Measurements from ENCODE around the gene CDC42EP2.

The CDC42EP2 gene

DNA sequence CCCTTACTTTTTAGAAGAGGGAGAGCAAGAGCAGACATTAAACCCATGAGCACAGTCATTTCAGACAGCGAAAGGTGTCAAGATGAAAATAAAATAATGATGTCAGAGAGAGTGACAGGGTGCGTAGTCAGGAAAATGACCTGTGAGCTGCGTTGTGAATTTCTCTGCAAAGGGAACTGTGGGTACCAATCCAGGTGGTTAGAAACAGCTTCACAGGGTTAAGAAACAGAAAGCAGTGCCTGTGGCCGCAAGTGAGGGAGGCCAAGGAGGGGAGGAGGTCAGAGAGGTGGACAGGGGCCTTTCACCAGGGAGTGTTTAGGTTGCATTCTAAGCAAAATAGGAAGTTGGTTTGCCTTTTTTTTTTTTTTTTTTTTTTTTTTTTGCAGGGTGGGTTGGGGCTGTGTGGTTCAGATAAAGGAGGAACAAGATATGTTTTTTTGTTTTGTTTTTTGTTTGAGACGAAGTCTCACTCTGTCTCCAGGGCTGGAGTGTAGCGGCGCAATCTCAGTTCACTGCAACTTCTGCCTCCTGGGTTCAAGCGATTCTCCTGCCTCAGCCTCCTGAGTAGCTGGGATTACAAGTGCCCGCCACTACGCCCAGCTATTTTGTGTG, 47.8 kb downstream of the CDC42EP2 start:
- CTCF ChIA-PET: interaction anchor here (1.0 to 2.6 kb wide), 6 partner anchors 10 to 231 kb away, joined by 3 to 15 read pairs (median 4); partner anchors contain the start of gene TIGD3
- peak; percentile 73 to 90 (median 86) for DNase-seq
- no peaks in the 10 kb centered on the region for H3K27me3 ChIP-seq (replicated peaks in 2 of 5; ENCODE audit: control insufficient read depth in 4 of 5, insufficient read depth in 5 of 5, low read length in 4 of 5)
- POLR2A ChIA-PET: interaction anchor here (0.6 to 1.7 kb wide), 5 partner anchors 12 to 241 kb away, joined by 3 to 5 read pairs (median 4); no protein-coding TSS in a partner anchor
- H3K4me1 ChIP-seq (ENCODE audit: control extremely low read depth in 1 of 4, control insufficient read depth in 4 of 4, insufficient read depth in 4 of 4, low read length in 3 of 4): peaks cover 8 to 27% (median 24%) of the 10 kb centered on the region in 4 experiments
- H3K36me3 ChIP-seq (ENCODE audit: control insufficient read depth in 4 of 4, insufficient read depth in 4 of 4, low read length in 3 of 4): no peaks in the 10 kb centered on the region
- H3K27ac ChIP-seq (ENCODE audit: insufficient read depth in 1 of 2, low read depth in 1 of 2, low read length in 2 of 2, poor library complexity in 1 of 2, severe bottlenecking in 2 of 2): peak overlapping the region; percentile 40 to 74
- H3K4me3 ChIP-seq (ENCODE audit: control insufficient read depth in 1 of 7, extremely low read depth in 1 of 7, insufficient read depth in 4 of 7, low read depth in 2 of 7, low read length in 6 of 7): peak overlapping the region in 4 of 7 experiments; percentile 32 to 48 (median 40)
- 33% methylated on average over 5 of the region's 10 CpGs for WGBS (ENCODE audit: insufficient coverage)
- no peaks in the 10 kb centered on the region for H3K9me3 ChIP-seq (ENCODE audit: control extremely low read depth in 1 of 5, control insufficient read depth in 4 of 5, insufficient read depth in 2 of 5, low read depth in 1 of 5, low read length in 4 of 5)

DNA sequence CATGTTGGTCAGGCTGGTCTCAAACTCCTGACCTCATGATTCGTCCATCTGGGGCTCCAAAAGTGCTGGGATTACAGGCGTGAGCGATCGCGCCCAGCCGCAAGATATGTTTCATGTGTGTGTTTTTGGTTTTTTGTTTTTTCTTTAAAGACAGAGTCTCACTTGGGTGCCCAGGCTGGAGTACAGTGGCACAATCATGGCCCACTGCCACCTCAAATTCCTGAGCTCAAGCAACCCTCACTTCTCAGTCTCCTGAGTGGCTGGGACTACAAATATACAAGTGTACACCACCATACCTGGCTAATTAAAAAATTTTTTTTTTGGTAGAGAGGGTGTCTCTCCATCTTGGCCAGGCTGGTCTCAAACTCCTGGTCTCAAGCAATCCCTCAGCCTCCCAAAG, 48.3 kb downstream of the CDC42EP2 start:
- Histone ChIP-seq H3K36me3 (ENCODE audit: control insufficient read depth in 4 of 4, insufficient read depth in 4 of 4, low read length in 3 of 4) (no peaks in the 10 kb centered on the region), H3K27ac (ENCODE audit: insufficient read depth in 1 of 2, low read depth in 1 of 2, low read length in 2 of 2, poor library complexity in 1 of 2, severe bottlenecking in 2 of 2) (peak overlapping the region; percentile 40 to 74), H3K27me3 (replicated peaks in 2 of 5; ENCODE audit: control insufficient read depth in 4 of 5, insufficient read depth in 5 of 5, low read length in 4 of 5) (no peaks in the 10 kb centered on the region), H3K9me3 (ENCODE audit: control extremely low read depth in 1 of 5, control insufficient read depth in 4 of 5, insufficient read depth in 2 of 5, low read depth in 1 of 5, low read length in 4 of 5) (no peaks in the 10 kb centered on the region), H3K4me1 (ENCODE audit: control extremely low read depth in 1 of 4, control insufficient read depth in 4 of 4, insufficient read depth in 4 of 4, low read length in 3 of 4) (peaks cover 8 to 27% (median 24%) of the 10 kb centered on the region in 4 experiments), H3K4me3 (ENCODE audit: control insufficient read depth in 1 of 7, extremely low read depth in 1 of 7, insufficient read depth in 4 of 7, low read depth in 2 of 7, low read length in 6 of 7) (peak overlapping the region in 3 of 7 experiments; percentile 32 to 42 (median 36))
- ChIA-PET CTCF (interaction anchor here (1.3 to 2.6 kb wide), 6 partner anchors 10 to 230 kb away, joined by 3 to 15 read pairs (median 4); partner anchors contain the start of gene TIGD3), POLR2A (interaction anchor here (0.9 to 1.7 kb wide), 2 partner anchors 13 to 16 kb away, joined by 4 to 5 read pairs; no protein-coding TSS in a partner anchor)
- WGBS (ENCODE audit: insufficient coverage): no CpG with 5 or more reads among the region's 6 CpGs
- DNase-seq: no peak

DNA sequence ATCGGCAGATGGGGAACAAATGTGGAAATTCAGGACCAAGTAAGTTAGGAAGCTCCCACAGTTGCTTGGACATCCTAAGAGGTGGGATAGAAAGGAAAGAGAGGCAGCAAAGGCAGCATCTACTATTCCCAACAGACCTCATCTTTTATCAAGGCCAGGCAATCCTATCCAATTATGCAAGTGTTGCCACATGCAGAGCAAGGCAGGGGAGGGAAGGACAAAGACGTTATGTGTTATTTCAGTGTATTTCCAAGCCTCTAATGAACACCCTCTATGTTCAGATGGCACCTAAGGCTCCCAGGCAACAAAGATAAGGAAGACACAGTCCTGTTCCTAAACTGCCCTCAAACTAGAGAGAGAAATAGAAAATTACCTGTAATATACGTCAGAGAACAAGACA, 49.1 kb downstream of the CDC42EP2 start:
- H3K27me3 ChIP-seq (replicated peaks in 2 of 5; ENCODE audit: control insufficient read depth in 4 of 5, insufficient read depth in 5 of 5, low read length in 4 of 5): no peaks in the 10 kb centered on the region
- DNase-seq: no peak
- H3K27ac ChIP-seq (ENCODE audit: insufficient read depth in 1 of 2, low read depth in 1 of 2, low read length in 2 of 2, poor library complexity in 1 of 2, severe bottlenecking in 2 of 2): no peak overlapping the region
- CTCF ChIA-PET: interaction anchor here (1.3 to 2.1 kb wide), 2 partner anchors 52 to 106 kb away, joined by 4 to 7 read pairs; no protein-coding TSS in a partner anchor
- WGBS (ENCODE audit: insufficient coverage): 100% methylated on average over 2 of the region's 3 CpGs
- peaks cover 8 to 27% (median 24%) of the 10 kb centered on the region in 4 experiments for H3K4me1 ChIP-seq (ENCODE audit: control extremely low read depth in 1 of 4, control insufficient read depth in 4 of 4, insufficient read depth in 4 of 4, low read length in 3 of 4)
- POLR2A ChIA-PET: no interaction called here
- H3K9me3 ChIP-seq (ENCODE audit: control extremely low read depth in 1 of 5, control insufficient read depth in 4 of 5, insufficient read depth in 2 of 5, low read depth in 1 of 5, low read length in 4 of 5): no peaks in the 10 kb centered on the region
- H3K36me3 ChIP-seq (ENCODE audit: control insufficient read depth in 4 of 4, insufficient read depth in 4 of 4, low read length in 3 of 4): no peaks in the 10 kb centered on the region
- H3K4me3 ChIP-seq (ENCODE audit: control insufficient read depth in 1 of 7, extremely low read depth in 1 of 7, insufficient read depth in 4 of 7, low read depth in 2 of 7, low read length in 6 of 7): no peak overlapping the region

DNA sequence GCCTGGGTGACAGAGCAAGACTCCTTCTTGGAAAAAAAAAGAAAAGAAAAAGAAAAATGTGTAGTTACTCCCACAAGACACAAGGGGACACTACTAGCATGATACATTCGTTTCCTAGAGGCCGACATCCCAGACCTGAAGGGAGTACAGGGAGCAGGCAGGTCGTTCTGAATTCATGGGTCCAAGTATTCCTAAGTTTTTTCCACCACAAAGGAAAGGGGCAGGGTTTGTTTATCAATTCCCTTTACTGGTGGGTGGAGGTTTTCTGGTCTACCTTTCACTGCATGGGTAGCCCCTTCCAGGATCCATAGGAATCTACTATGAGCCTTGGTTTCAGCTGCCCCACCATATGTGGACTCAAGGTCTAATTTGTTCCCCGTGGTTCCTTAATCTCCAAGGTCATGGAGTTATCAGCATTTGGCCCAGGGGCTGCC, 51.7 kb downstream of the CDC42EP2 start:
- Histone ChIP-seq H3K4me1 (ENCODE audit: control extremely low read depth in 1 of 4, control insufficient read depth in 4 of 4, insufficient read depth in 4 of 4, low read length in 3 of 4) (peaks cover 8 to 33% (median 31%) of the 10 kb centered on the region in 4 experiments), H3K27me3 (replicated peaks in 2 of 5; ENCODE audit: control insufficient read depth in 4 of 5, insufficient read depth in 5 of 5, low read length in 4 of 5) (no peaks in the 10 kb centered on the region), H3K27ac (ENCODE audit: insufficient read depth in 1 of 2, low read depth in 1 of 2, low read length in 2 of 2, poor library complexity in 1 of 2, severe bottlenecking in 2 of 2) (peak overlapping the region in 1 of 2 experiments; percentile 49), H3K36me3 (ENCODE audit: control insufficient read depth in 4 of 4, insufficient read depth in 4 of 4, low read length in 3 of 4) (no peaks in the 10 kb centered on the region), H3K9me3 (ENCODE audit: control extremely low read depth in 1 of 5, control insufficient read depth in 4 of 5, insufficient read depth in 2 of 5, low read depth in 1 of 5, low read length in 4 of 5) (no peaks in the 10 kb centered on the region), H3K4me3 (ENCODE audit: control insufficient read depth in 1 of 7, extremely low read depth in 1 of 7, insufficient read depth in 4 of 7, low read depth in 2 of 7, low read length in 6 of 7) (peak overlapping the region in 1 of 7 experiments; percentile 38)
- POLR2A ChIA-PET: interaction anchor here (0.5 to 1.1 kb wide), 5 partner anchors 52 to 139 kb away, joined by 3 to 7 read pairs (median 3); partner anchors contain the start of gene MALAT1
- CTCF ChIA-PET: interaction anchor here (1.1 to 3.1 kb wide), 6 partner anchors 10 to 143 kb away, joined by 3 to 22 read pairs (median 4); no protein-coding TSS in a partner anchor
- DNase-seq: peak; percentile 73 to 79 (median 77)
- 8% methylated on average over 4 of the region's 4 CpGs for WGBS (ENCODE audit: insufficient coverage)

DNA sequence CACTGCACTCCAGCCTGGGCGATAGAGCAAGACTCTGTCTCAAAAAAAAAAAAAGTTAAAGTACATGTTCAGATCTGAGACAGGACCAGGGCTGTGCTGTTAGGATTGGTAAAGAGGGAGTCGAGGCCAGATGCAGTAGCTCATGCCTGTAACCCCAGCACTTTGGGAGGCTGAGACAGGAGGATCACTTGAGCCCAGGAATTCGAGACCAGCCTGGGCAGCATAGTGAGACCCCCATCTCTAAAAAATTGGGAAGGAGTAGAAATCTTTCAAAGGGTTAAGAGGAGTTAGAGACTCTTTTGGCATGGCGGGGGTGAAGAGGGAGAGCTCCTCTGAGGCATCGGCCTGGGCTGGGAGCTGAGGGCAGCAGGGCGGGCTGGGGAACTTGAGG, 56.0 kb downstream of the CDC42EP2 start:
- Histone ChIP-seq H3K4me3 (ENCODE audit: control insufficient read depth in 1 of 7, extremely low read depth in 1 of 7, insufficient read depth in 4 of 7, low read depth in 2 of 7, low read length in 6 of 7) (no peak overlapping the region), H3K9me3 (ENCODE audit: control extremely low read depth in 1 of 5, control insufficient read depth in 4 of 5, insufficient read depth in 2 of 5, low read depth in 1 of 5, low read length in 4 of 5) (no peaks in the 10 kb centered on the region), H3K27ac (ENCODE audit: insufficient read depth in 1 of 2, low read depth in 1 of 2, low read length in 2 of 2, poor library complexity in 1 of 2, severe bottlenecking in 2 of 2) (no peak overlapping the region), H3K27me3 (replicated peaks in 2 of 5; ENCODE audit: control insufficient read depth in 4 of 5, insufficient read depth in 5 of 5, low read length in 4 of 5) (no peaks in the 10 kb centered on the region), H3K4me1 (ENCODE audit: control extremely low read depth in 1 of 4, control insufficient read depth in 4 of 4, insufficient read depth in 4 of 4, low read length in 3 of 4) (peaks cover 0 to 25% (median 13%) of the 10 kb centered on the region in 4 experiments), H3K36me3 (ENCODE audit: control insufficient read depth in 4 of 4, insufficient read depth in 4 of 4, low read length in 3 of 4) (no peaks in the 10 kb centered on the region)
- WGBS (ENCODE audit: insufficient coverage): 100% methylated on average over 2 of the region's 6 CpGs
- ChIA-PET POLR2A (interaction anchor here (0.6 to 1.7 kb wide), 4 partner anchors 48 to 133 kb away, joined by 3 to 6 read pairs (median 4); no protein-coding TSS in a partner anchor), CTCF (interaction anchor here (0.6 to 2.4 kb wide), 7 partner anchors 8 to 223 kb away, joined by 3 to 9 read pairs (median 4); no protein-coding TSS in a partner anchor)
- DNase-seq: no peak
